ENCODE data around the gene STPG3. TPM values are rescaled to one million over a fixed set of nuclear protein-coding genes. Genes with fewer than 3 reads are reported as not detected.

The STPG3 gene
- total and polyA plus RNA-seq, 9 of the 15 experiments (the other 6 are each of a cell fraction or from before 2014, with no cell fraction given) = not detected

GRCh38 chr9:137255448-137256114 is 4.5 kb downstream of the STPG3 start (continued):
- no peak for TF ChIP-seq RREB1 (CRISPR knock-in tag; IDR thresholded peaks at IDR 0.05)
- TF ChIP-seq THAP7 (CRISPR knock-in tag; IDR thresholded peaks at IDR 0.05) = no peak
- TF ChIP-seq MTF1 (CRISPR knock-in tag; IDR thresholded peaks at IDR 0.05; ENCODE audit: borderline replicate concordance) = no peak
- peak in 2 of 3 experiments; percentile 14 to 72 for TF ChIP-seq YY1 (IDR thresholded peaks at IDR 0.05; ENCODE audit: borderline replicate concordance in 1 of 3, control insufficient read depth in 1 of 3, extremely low read depth in 1 of 3, insufficient read depth in 3 of 3, insufficient read length in 1 of 3, insufficient replicate concordance in 2 of 3, low read depth in 1 of 3, low read length in 2 of 3)
- no peak for TF ChIP-seq ETV6 (IDR thresholded peaks at IDR 0.05; ENCODE audit: borderline replicate concordance in 1 of 2, low read depth in 2 of 2, low read length in 1 of 2)
- TF ChIP-seq ETV6 (CRISPR knock-in tag; IDR thresholded peaks at IDR 0.05; ENCODE audit: borderline replicate concordance) = no peak
- TF ChIP-seq RBM34 (IDR thresholded peaks at IDR 0.05; ENCODE audit: borderline replicate concordance, insufficient read depth, low read length) = no peak
- no peak for TF ChIP-seq FOXA1 (IDR thresholded peaks at IDR 0.05; ENCODE audit: borderline replicate concordance)
- TF ChIP-seq MYNN (IDR thresholded peaks at IDR 0.05) = no peak
- no peak for TF ChIP-seq MYNN (CRISPR knock-in tag; IDR thresholded peaks at IDR 0.05)
- no peak for TF ChIP-seq CCAR2 (IDR thresholded peaks at IDR 0.05; ENCODE audit: low read depth, low read length)
- no peak for TF ChIP-seq CLOCK (CRISPR knock-in tag; IDR thresholded peaks at IDR 0.05; ENCODE audit: borderline replicate concordance)
- TF ChIP-seq ARNT (IDR thresholded peaks at IDR 0.05) = no peak
- TF ChIP-seq ZMIZ1 (IDR thresholded peaks at IDR 0.05; ENCODE audit: low read depth in 2 of 2, low read length in 2 of 2) = no peak
